Calu3 (cell line): ENCODE measurements around the gene TPPP3. TPM values are rescaled to one million over a fixed set of nuclear protein-coding genes. Genes with fewer than 3 reads are reported as not detected.

ENCODE experiments used
- BruUV-seq: library from RNA; stranded (reverse); fragments of 400-500 nt; replicated peaks from 2 replicates; lab custom pipeline; 2021; lab: Mats Ljungman, UMichigan
- CTCF ChIA-PET: fragments of 300-600 bp; sonication (Branson Sonifier 250); formaldehyde crosslinking; loops from one replicate; lab custom pipeline; 2022; ENCODE audit warnings: antibody characterized with exemption; lab: Charles Lee
- DNase-seq: peaks from one replicate; pipeline ENCODE4 v3.0.0; 2022
- H3K27ac Mint-ChIP-seq: one replicate; pipeline ENCODE4 v1.8.0; 2022; ENCODE audit warnings: mixed read lengths; ENCODE audit not compliant: unreplicated experiment
- H3K27me3 Mint-ChIP-seq: one replicate; pipeline ENCODE4 v1.8.0; 2022; ENCODE audit warnings: mixed read lengths; ENCODE audit not compliant: unreplicated experiment
- H3K36me3 Mint-ChIP-seq: one replicate; pipeline ENCODE4 v1.8.0; 2022; ENCODE audit warnings: mild to moderate bottlenecking, moderate library complexity, mixed read lengths; ENCODE audit not compliant: insufficient read depth, unreplicated experiment
- H3K4me1 Mint-ChIP-seq: one replicate; pipeline ENCODE4 v1.8.0; 2022; ENCODE audit warnings: mild to moderate bottlenecking, low read depth, mixed read lengths; ENCODE audit not compliant: unreplicated experiment
- H3K4me3 Mint-ChIP-seq: one replicate; pipeline ENCODE4 v1.8.0; 2022; ENCODE audit warnings: mild to moderate bottlenecking, low read depth, moderate library complexity, mixed read lengths; ENCODE audit not compliant: unreplicated experiment
- H3K9me3 Mint-ChIP-seq: one replicate; pipeline ENCODE4 v1.8.0; 2022; ENCODE audit warnings: low read depth, mixed read lengths; ENCODE audit not compliant: unreplicated experiment
- intact Hi-C: fragments of 100-400 bp; cut with micrococcal nuclease; formaldehyde crosslinking; loops from one replicate; pipeline ENCODE4 v1.10.0; 2022; ENCODE audit not compliant: unreplicated experiment
- total RNA-seq: library from RNA; stranded (reverse); gene quantifications from 2 replicates; pipeline ENCODE4 v1.2.3, GENCODE V29; 2022
- TF ChIP-seq, protein P1 (sequence below): fragments of 200-600 bp; IDR thresholded peaks from one replicate; pipeline ENCODE4 v1.8.0; 2022; ENCODE audit warnings: antibody characterized with exemption; ENCODE audit not compliant: unreplicated experiment

Gene TPPP3
- total RNA-seq, 1 experiment from 2014 or later: 8.5 TPM

GRCh38 chr16:67430977-67431774 is 37.9 kb upstream of the TPPP3 start, which contains the start of gene HSD11B2:
Gene HSD11B2 (plus strand): TSS chr16:67431121. CDS start chr16:67431249, 128 bp downstream.
- TF ChIP-seq, protein P1, sequence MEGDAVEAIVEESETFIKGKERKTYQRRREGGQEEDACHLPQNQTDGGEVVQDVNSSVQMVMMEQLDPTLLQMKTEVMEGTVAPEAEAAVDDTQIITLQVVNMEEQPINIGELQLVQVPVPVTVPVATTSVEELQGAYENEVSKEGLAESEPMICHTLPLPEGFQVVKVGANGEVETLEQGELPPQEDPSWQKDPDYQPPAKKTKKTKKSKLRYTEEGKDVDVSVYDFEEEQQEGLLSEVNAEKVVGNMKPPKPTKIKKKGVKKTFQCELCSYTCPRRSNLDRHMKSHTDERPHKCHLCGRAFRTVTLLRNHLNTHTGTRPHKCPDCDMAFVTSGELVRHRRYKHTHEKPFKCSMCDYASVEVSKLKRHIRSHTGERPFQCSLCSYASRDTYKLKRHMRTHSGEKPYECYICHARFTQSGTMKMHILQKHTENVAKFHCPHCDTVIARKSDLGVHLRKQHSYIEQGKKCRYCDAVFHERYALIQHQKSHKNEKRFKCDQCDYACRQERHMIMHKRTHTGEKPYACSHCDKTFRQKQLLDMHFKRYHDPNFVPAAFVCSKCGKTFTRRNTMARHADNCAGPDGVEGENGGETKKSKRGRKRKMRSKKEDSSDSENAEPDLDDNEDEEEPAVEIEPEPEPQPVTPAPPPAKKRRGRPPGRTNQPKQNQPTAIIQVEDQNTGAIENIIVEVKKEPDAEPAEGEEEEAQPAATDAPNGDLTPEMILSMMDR: peak; percentile 11
- CTCF ChIA-PET: interaction anchor here (0.5 to 1.9 kb wide), 18 partner anchors 10 to 1021 kb away, joined by 3 to 13 read pairs (median 4); partner anchors contain the start of genes FHOD1, RIPOR1 and ZDHHC1
- peak; percentile 79 for DNase-seq
- no peaks in the 10 kb centered on the region for H3K9me3 Mint-ChIP-seq
- H3K27ac Mint-ChIP-seq: peak within 1 kb of the TSS; percentile 84
- H3K36me3 Mint-ChIP-seq: peaks cover 21% of the 10 kb centered on the region
- peak within 1 kb of the TSS; percentile 96 for H3K4me3 Mint-ChIP-seq
- intact Hi-C loops: no loop called here
- peaks cover 25% of the 10 kb centered on the region for H3K27me3 Mint-ChIP-seq
- no TSS peak for BruUV-seq
- peaks cover 29% of the 10 kb centered on the region for H3K4me1 Mint-ChIP-seq

- peaks cover 21% of the 10 kb centered on the region for H3K36me3 Mint-ChIP-seq
- DNase-seq: peak; percentile 60
- peak overlapping the region; percentile 84 for H3K27ac Mint-ChIP-seq
- peak overlapping the region; percentile 96 for H3K4me3 Mint-ChIP-seq
- peaks cover 26% of the 10 kb centered on the region for H3K27me3 Mint-ChIP-seq
- TF ChIP-seq, protein P1: no peak
- intact Hi-C loops: no loop called here
- TSS peak; percentile 34 for BruUV-seq
- no peaks in the 10 kb centered on the region for H3K9me3 Mint-ChIP-seq
- CTCF ChIA-PET: interaction anchor here (0.6 to 1.9 kb wide), 13 partner anchors 11 to 1021 kb away, joined by 3 to 13 read pairs (median 4); partner anchors contain the start of gene ZDHHC1
- H3K4me1 Mint-ChIP-seq: peaks cover 29% of the 10 kb centered on the region
These were observed 37.2 kb upstream of the TPPP3 start for GRCh38 chr16:67430504-67430976.

GRCh38 chr16:67429799-67430503 is 36.7 kb upstream of the TPPP3 start:
- no peaks in the 10 kb centered on the region for H3K9me3 Mint-ChIP-seq
- H3K36me3 Mint-ChIP-seq: peaks cover 21% of the 10 kb centered on the region
- H3K27me3 Mint-ChIP-seq: peaks cover 26% of the 10 kb centered on the region
- peaks cover 29% of the 10 kb centered on the region for H3K4me1 Mint-ChIP-seq
- CTCF ChIA-PET: interaction anchor here (0.6 to 3.3 kb wide), 6 partner anchors 12 to 75 kb away, joined by 3 to 23 read pairs (median 4); no protein-coding TSS in a partner anchor
- H3K4me3 Mint-ChIP-seq: peak overlapping the region; percentile 96
- intact Hi-C loops: no loop called here
- TF ChIP-seq, protein P1: no peak
- H3K27ac Mint-ChIP-seq: peak overlapping the region; percentile 84
- DNase-seq: no peak
- no TSS peak for BruUV-seq
